ENCODE data around the gene TFAP2A. TPM values are rescaled to one million over a fixed set of nuclear protein-coding genes. Genes with fewer than 3 reads are reported as not detected.

Gene TFAP2A
- total RNA-seq, 1 donor from 2014 or later, result 59.6 TPM

DNA sequence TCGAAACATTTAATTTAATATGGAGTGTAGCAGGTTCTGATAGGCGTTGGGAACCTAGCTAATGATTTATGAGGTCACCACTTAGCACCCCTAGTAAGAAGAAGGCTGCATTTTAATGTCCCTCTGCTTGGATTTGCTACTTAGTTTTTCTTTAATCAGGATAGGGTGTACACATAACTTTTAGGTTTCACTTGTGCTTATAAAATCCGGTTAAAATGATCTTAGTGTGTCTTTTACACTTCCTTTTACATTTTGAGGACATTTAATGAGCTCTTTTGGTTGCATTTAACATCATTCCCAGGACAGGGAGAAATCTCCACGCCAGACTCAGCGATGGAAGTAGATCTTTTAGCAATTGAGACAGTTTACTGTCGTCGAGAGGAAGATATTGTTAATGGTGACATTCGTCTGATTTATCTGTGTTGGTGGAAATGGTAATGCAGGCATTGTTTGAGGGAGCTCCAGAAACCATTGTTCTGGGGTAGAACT, 5.6 kb downstream of the TFAP2A start:
- H3K27me3 Mint-ChIP-seq (ENCODE audit: unreplicated experiment), result no peaks in the 10 kb centered on the region

DNA sequence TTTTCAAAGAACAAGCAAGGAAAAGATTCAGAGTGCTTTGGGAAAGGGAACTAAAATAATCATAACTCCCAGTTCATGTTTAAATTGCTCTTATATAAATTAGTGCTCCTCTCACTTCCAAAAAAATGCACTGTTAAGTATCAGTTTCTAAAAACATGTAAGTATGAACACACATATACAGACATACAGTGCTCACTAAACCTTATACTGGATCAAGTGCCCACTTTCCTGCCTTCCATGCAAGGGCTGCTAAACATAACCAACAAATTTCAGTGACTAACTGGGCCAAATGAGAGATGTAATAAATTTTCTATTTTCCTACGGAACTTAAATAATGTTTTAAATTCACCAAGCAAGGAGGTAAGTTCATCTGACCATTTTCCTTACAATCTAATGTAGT, 6.4 kb downstream of the TFAP2A start:
- Mint-ChIP-seq H3K36me3 (ENCODE audit: unreplicated experiment) (peaks cover 47% of the 10 kb centered on the region), H3K27ac (ENCODE audit: unreplicated experiment) (peak overlapping the region; percentile 100), H3K4me3 (ENCODE audit: unreplicated experiment) (peak overlapping the region; percentile 99), H3K4me1 (ENCODE audit: unreplicated experiment) (peaks cover 43% of the 10 kb centered on the region), H3K27me3 (ENCODE audit: unreplicated experiment) (no peaks in the 10 kb centered on the region), H3K9me3 (ENCODE audit: unreplicated experiment) (no peaks in the 10 kb centered on the region)
- TF ChIP-seq, protein P1, sequence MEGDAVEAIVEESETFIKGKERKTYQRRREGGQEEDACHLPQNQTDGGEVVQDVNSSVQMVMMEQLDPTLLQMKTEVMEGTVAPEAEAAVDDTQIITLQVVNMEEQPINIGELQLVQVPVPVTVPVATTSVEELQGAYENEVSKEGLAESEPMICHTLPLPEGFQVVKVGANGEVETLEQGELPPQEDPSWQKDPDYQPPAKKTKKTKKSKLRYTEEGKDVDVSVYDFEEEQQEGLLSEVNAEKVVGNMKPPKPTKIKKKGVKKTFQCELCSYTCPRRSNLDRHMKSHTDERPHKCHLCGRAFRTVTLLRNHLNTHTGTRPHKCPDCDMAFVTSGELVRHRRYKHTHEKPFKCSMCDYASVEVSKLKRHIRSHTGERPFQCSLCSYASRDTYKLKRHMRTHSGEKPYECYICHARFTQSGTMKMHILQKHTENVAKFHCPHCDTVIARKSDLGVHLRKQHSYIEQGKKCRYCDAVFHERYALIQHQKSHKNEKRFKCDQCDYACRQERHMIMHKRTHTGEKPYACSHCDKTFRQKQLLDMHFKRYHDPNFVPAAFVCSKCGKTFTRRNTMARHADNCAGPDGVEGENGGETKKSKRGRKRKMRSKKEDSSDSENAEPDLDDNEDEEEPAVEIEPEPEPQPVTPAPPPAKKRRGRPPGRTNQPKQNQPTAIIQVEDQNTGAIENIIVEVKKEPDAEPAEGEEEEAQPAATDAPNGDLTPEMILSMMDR (IDR thresholded peaks at IDR 0.05), result no peak
- DNase-seq (ENCODE audit: extremely low spot score, unreplicated experiment), result no peak

More for the DNA sequence above, 5.6 kb downstream of the TFAP2A start:
- H3K4me3 Mint-ChIP-seq (ENCODE audit: unreplicated experiment), result peak overlapping the region; percentile 99
- H3K4me1 Mint-ChIP-seq (ENCODE audit: unreplicated experiment), result peaks cover 41% of the 10 kb centered on the region
- peaks cover 47% of the 10 kb centered on the region for H3K36me3 Mint-ChIP-seq (ENCODE audit: unreplicated experiment)
- H3K9me3 Mint-ChIP-seq (ENCODE audit: unreplicated experiment), result no peaks in the 10 kb centered on the region
- TF ChIP-seq, protein P1 (IDR thresholded peaks at IDR 0.05), result no peak
- DNase-seq (ENCODE audit: extremely low spot score, unreplicated experiment), result no peak
- H3K27ac Mint-ChIP-seq (ENCODE audit: unreplicated experiment), result peak overlapping the region; percentile 100

DNA sequence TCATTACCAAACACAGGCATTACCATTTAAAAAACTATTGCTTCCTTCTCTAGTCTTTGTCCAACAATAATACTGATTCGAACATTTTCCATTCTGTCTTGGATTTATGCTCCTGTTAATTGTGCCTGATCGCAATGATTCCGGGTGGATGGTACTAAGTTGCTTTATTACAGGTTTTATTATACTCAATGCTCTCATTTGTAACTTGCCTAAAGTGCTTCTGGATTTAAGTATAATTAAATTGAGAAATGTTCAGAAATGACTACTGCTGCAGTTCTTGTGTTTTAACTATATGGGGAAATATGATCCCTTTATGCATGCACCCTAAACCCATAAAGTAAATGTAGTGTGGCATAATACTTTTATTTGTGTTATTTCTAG, 7.2 kb downstream of the TFAP2A start:
- H3K4me1 Mint-ChIP-seq (ENCODE audit: unreplicated experiment), result peaks cover 50% of the 10 kb centered on the region
- peaks cover 47% of the 10 kb centered on the region for H3K36me3 Mint-ChIP-seq (ENCODE audit: unreplicated experiment)
- peak overlapping the region; percentile 100 for H3K27ac Mint-ChIP-seq (ENCODE audit: unreplicated experiment)
- DNase-seq (ENCODE audit: extremely low spot score, unreplicated experiment), result no peak
- H3K9me3 Mint-ChIP-seq (ENCODE audit: unreplicated experiment), result no peaks in the 10 kb centered on the region
- peak overlapping the region; percentile 99 for H3K4me3 Mint-ChIP-seq (ENCODE audit: unreplicated experiment)
- TF ChIP-seq, protein P1 (IDR thresholded peaks at IDR 0.05), result no peak
- no peaks in the 10 kb centered on the region for H3K27me3 Mint-ChIP-seq (ENCODE audit: unreplicated experiment)

DNA sequence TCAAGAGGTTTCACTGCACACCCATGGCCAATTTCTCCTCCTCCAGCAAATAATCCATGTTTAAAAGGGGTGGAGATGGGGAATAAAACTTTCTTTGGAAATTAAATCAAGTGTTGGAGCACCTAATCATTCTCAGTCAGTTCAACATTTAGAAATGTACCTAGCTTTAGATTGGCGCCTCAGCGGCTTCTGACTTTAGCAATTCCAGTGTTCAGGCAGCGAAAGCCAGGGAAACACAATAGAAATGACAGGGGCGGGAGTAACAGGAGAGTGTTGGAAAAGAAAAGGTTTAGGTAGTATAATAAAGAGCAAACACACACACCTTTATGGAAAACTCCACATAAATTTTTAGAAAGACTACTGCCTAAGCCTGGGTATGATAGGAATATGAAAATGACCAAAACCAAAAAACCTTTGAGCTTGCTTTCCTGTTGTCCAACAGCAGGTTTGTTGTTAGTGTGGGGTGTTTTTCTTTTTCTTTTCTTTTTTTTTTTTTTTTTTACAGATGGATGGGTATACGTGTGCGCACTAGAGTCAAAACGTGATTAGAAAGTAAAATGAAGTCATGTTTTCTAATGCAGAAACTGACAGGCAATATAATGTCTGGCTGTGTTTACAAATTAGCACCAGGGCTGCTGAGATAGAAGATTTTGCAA, 7.7 kb downstream of the TFAP2A start:
- no peaks in the 10 kb centered on the region for H3K27me3 Mint-ChIP-seq (ENCODE audit: unreplicated experiment)
- peak overlapping the region; percentile 99 for H3K4me3 Mint-ChIP-seq (ENCODE audit: unreplicated experiment)
- TF ChIP-seq, protein P1 (IDR thresholded peaks at IDR 0.05), result no peak
- peaks cover 55% of the 10 kb centered on the region for H3K4me1 Mint-ChIP-seq (ENCODE audit: unreplicated experiment)
- H3K27ac Mint-ChIP-seq (ENCODE audit: unreplicated experiment), result peak overlapping the region; percentile 100
- no peak for DNase-seq (ENCODE audit: extremely low spot score, unreplicated experiment)
- peaks cover 52% of the 10 kb centered on the region for H3K36me3 Mint-ChIP-seq (ENCODE audit: unreplicated experiment)
- H3K9me3 Mint-ChIP-seq (ENCODE audit: unreplicated experiment), result no peaks in the 10 kb centered on the region

DNA sequence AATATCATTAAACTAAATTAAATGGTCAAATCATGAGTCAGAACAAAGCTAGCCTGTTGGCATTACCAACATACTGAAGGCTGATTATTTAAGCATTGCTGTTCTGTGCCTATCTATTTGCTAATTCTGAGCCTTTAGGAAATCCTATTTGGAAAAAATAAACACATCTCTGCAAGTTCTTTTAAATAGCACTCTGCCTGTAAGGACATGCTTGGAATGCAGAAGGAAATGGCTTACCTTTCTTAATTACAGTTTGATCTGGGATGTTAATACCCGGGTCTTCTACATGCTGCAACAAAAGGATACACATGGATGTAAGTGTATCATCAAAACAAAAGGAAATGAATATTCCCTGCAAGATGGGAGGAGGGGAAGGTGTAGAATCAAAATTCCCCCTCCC, 8.3 kb downstream of the TFAP2A start:
- no peaks in the 10 kb centered on the region for H3K27me3 Mint-ChIP-seq (ENCODE audit: unreplicated experiment)
- peak overlapping the region; percentile 100 for H3K27ac Mint-ChIP-seq (ENCODE audit: unreplicated experiment)
- peaks cover 54% of the 10 kb centered on the region for H3K36me3 Mint-ChIP-seq (ENCODE audit: unreplicated experiment)
- H3K9me3 Mint-ChIP-seq (ENCODE audit: unreplicated experiment), result no peaks in the 10 kb centered on the region
- TF ChIP-seq, protein P1 (IDR thresholded peaks at IDR 0.05), result no peak
- peak overlapping the region; percentile 99 for H3K4me3 Mint-ChIP-seq (ENCODE audit: unreplicated experiment)
- DNase-seq (ENCODE audit: extremely low spot score, unreplicated experiment), result no peak
- H3K4me1 Mint-ChIP-seq (ENCODE audit: unreplicated experiment), result peaks cover 61% of the 10 kb centered on the region
